ENCODE results near the gene TGFA. TPM values are rescaled to one million over a fixed set of nuclear protein-coding genes. Genes with fewer than 3 reads are reported as not detected.

TGFA gene
- total RNA-seq, 1 experiment from 2014 or later = 1.7 TPM

DNA sequence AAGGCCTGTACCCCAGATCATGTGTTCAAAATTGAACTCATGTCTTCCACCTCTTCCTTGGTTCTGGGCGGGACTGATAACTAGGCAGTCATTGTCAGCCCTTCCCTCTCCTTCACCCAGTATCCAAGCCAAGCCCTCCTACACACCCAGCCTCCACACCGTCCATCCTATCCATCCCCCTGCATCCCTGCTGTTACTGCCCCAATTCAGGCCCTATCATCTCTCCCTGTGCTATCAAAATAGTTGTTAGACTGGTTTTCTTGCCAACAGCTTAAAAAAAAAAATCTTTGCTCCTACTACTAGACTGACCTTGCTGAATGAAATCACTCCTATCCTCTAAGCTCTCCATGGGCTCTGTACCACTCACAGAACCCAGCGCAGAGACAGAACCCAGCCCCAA is 32.8 kb downstream of the TGFA start:
- in situ Hi-C loops (cut with HindIII; ENCODE audit: low pct_unique_long_range_greater_than_20kb, low sequenced_read_pairs) = no loop called here
- Histone ChIP-seq H3K4me3 (ENCODE audit: low read depth in 2 of 2, low read length in 2 of 2) (no peak overlapping the region), H3K9me3 (ENCODE audit: control insufficient read depth, insufficient read depth, low read depth, low read length) (no peaks in the 10 kb centered on the region), H3K27ac (ENCODE audit: low read length) (no peak overlapping the region), H3K4me1 (ENCODE audit: control insufficient read depth, insufficient read depth, low read length) (no peaks in the 10 kb centered on the region), H3K36me3 (ENCODE audit: control insufficient read depth, insufficient read depth, low read length) (no peaks in the 10 kb centered on the region), H3K27me3 (ENCODE audit: control insufficient read depth, insufficient read depth, low read length) (no peaks in the 10 kb centered on the region; the same call in 1 of the 2 replicates)
- TF ChIP-seq TCF7L2 (IDR thresholded peaks at IDR 0.05; ENCODE audit: low read depth, low read length) = no peak
- TF ChIP-seq CTCF (IDR thresholded peaks at IDR 0.05) = no peak
- TF ChIP-seq REST (IDR thresholded peaks at IDR 0.05; ENCODE audit: insufficient read depth in 1 of 2, low read depth in 2 of 2, low read length in 1 of 2) = no peak
- no peak for TF ChIP-seq SIN3A (IDR thresholded peaks at IDR 0.05; ENCODE audit: borderline replicate concordance, insufficient read depth, low read depth, low read length)
- no peak for TF ChIP-seq POLR2AphosphoS5 (IDR thresholded peaks at IDR 0.05; ENCODE audit: low read depth, low read length)
- ChIA-PET POLR2A (no interaction called here), CTCF (no interaction called here)
- DNase-seq (ENCODE audit: low read depth, low spot score) (no peak), ATAC-seq (no peak)
- intact Hi-C loops (cut with micrococcal nuclease; ENCODE audit: unreplicated experiment) = no loop called here
- BruUV-seq (replicated peaks) = no TSS peak

DNA sequence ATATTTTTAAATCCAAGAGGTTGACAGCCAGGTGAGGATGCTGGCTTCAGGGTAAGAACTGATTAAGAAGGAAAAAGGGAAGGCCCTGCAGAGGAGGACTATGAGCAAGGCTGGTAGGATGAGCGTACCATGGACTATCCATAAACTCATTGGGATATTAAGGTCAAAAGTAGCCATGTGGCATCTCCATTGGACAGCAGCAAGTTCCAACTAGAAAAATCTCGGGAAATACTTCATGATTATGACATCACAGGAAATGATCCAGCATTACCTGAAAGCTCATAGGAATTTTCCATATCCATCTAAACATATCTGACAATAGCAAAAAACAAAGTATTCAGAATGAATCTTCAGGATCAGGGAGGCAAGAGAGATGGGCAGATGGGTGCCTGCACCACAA is 34.2 kb downstream of the TGFA start:
- intact Hi-C loops (cut with micrococcal nuclease; ENCODE audit: unreplicated experiment) = no loop called here
- H3K27ac ChIP-seq (ENCODE audit: low read length) = no peak overlapping the region
- no peaks in the 10 kb centered on the region for H3K36me3 ChIP-seq (ENCODE audit: control insufficient read depth, insufficient read depth, low read length)
- no peaks in the 10 kb centered on the region for H3K4me1 ChIP-seq (ENCODE audit: control insufficient read depth, insufficient read depth, low read length)
- ChIA-PET CTCF (no interaction called here), POLR2A (no interaction called here)
- H3K4me3 ChIP-seq (ENCODE audit: low read depth in 2 of 2, low read length in 2 of 2) = no peak overlapping the region
- no TSS peak for BruUV-seq (replicated peaks)
- H3K27me3 ChIP-seq (ENCODE audit: control insufficient read depth, insufficient read depth, low read length) = no peaks in the 10 kb centered on the region; the same call in 1 of the 2 replicates
- TF ChIP-seq REST (IDR thresholded peaks at IDR 0.05; ENCODE audit: insufficient read depth in 1 of 2, low read depth in 2 of 2, low read length in 1 of 2) = no peak
- TF ChIP-seq SIN3A (IDR thresholded peaks at IDR 0.05; ENCODE audit: borderline replicate concordance, insufficient read depth, low read depth, low read length) = no peak
- TF ChIP-seq POLR2AphosphoS5 (IDR thresholded peaks at IDR 0.05; ENCODE audit: low read depth, low read length) = no peak
- no peak for TF ChIP-seq CTCF (IDR thresholded peaks at IDR 0.05)
- TF ChIP-seq TCF7L2 (IDR thresholded peaks at IDR 0.05; ENCODE audit: low read depth, low read length) = no peak
- no peaks in the 10 kb centered on the region for H3K9me3 ChIP-seq (ENCODE audit: control insufficient read depth, insufficient read depth, low read depth, low read length)
- in situ Hi-C loops (cut with HindIII; ENCODE audit: low pct_unique_long_range_greater_than_20kb, low sequenced_read_pairs) = no loop called here
- DNase-seq (ENCODE audit: low read depth, low spot score) (no peak), ATAC-seq (no peak)
